Vagina (tissue), 2 donors: ENCODE data around the gene BMS1. TPM values are rescaled to one million over a fixed set of nuclear protein-coding genes. Genes with fewer than 3 reads are reported as not detected.
"Not testable (repeated sequence)": the region's sequence is repeated elsewhere in the genome, so short reads cannot be mapped to it uniquely, and the experiment has no call there.

ENCODE experiments used
- DNase-seq, 2 donors: peaks; one replicate each; pipeline ENCODE4 v3.0.0-alpha.2; 2017; ENCODE audit errors: extremely low spot score in 2 of 2
- H3K27ac ChIP-seq: fragments of 200-600 bp; sonication (generic); one replicate; pipeline ENCODE4 v1.5.1; 2019
- H3K27me3 ChIP-seq: fragments of 200-600 bp; sonication (generic); one replicate; pipeline ENCODE4 v1.5.1; 2019
- H3K36me3 ChIP-seq, 2 donors: fragments of 200-600 bp; sonication (generic); one replicate each; pipeline ENCODE4 v1.5.1; 2017 to 2019
- H3K4me1 ChIP-seq: fragments of 200-600 bp; sonication (generic); one replicate; pipeline ENCODE4 v1.5.1; 2019
- H3K4me3 ChIP-seq, 2 donors: fragments of 200-600 bp; sonication (generic); 1 replicate in 1 of 2; 2 replicates in 1 of 2; pipeline ENCODE4 v1.5.1; 2016 to 2019
- H3K9me3 ChIP-seq: fragments of 200-600 bp; sonication (generic); one replicate; pipeline ENCODE4 v1.5.1; 2019
- CTCF ChIP-seq, 3 experiments: fragments of 450-650 bp in 2 of 3; fragments of 200-600 bp in 1 of 3; sonication (generic) in 1 of 3; IDR thresholded peaks; one replicate each; pipeline ENCODE4 v1.5.1; 2017 to 2019; ENCODE audit warnings: antibody characterized with exemption in 3 of 3, mild to moderate bottlenecking in 2 of 3, moderate library complexity in 2 of 3
- POLR2A ChIP-seq, 2 donors: fragments of 450-650 bp; IDR thresholded peaks; one replicate each; pipeline ENCODE4 v1.6.1; 2017; ENCODE audit warnings: antibody characterized with exemption in 2 of 2, mild to moderate bottlenecking in 2 of 2, moderate library complexity in 2 of 2
- POLR2AphosphoS5 ChIP-seq, 2 donors: sonication (generic); formaldehyde crosslinking; IDR thresholded peaks; one replicate each; pipeline ENCODE4 v1.9.0; 2017; ENCODE audit warnings: antibody characterized with exemption in 2 of 2, mild to moderate bottlenecking in 2 of 2, low read depth in 1 of 2; ENCODE audit not compliant: insufficient read depth in 1 of 2
- intact Hi-C: fragments of 100-400 bp; cut with DNase I; formaldehyde crosslinking; loops from one replicate; pipeline ENCODE4 v1.15.1; 2023
- total RNA-seq: library from RNA; depleted of rRNA; stranded (reverse); fragments of >200 nt; gene quantifications from one replicate; pipeline ENCODE4 v1.2.3, GENCODE V29; 2016

The BMS1 gene
- total RNA-seq, 1 donor from 2014 or later: 12.0 TPM

GRCh38 chr10:42795701-42796100, 13.1 kb downstream of the BMS1 start:
- Histone ChIP-seq H3K4me1 (no peaks in the 10 kb centered on the region), H3K27ac (no peak overlapping the region), H3K27me3 (no peaks in the 10 kb centered on the region), H3K4me3 (no peak overlapping the region), H3K36me3 (peaks cover 3 to 98% of the 10 kb centered on the region in 2 donors), H3K9me3 (no peaks in the 10 kb centered on the region)
- intact Hi-C loops: no loop called here
- no peak for TF ChIP-seq POLR2A (IDR thresholded peaks at IDR 0.05)
- no peak for TF ChIP-seq CTCF (IDR thresholded peaks at IDR 0.05)
- TF ChIP-seq POLR2AphosphoS5 (IDR thresholded peaks at IDR 0.05; ENCODE audit: insufficient read depth in 1 of 2, low read depth in 1 of 2): no peak
- no peak for DNase-seq

GRCh38 chr10:42801135-42801534, 18.5 kb downstream of the BMS1 start:
- no peaks in the 10 kb centered on the region for H3K4me1 ChIP-seq
- peaks cover 0 to 80% of the 10 kb centered on the region in 2 donors for H3K36me3 ChIP-seq
- H3K27me3 ChIP-seq: no peaks in the 10 kb centered on the region
- DNase-seq: no peak
- H3K9me3 ChIP-seq: no peaks in the 10 kb centered on the region
- H3K4me3 ChIP-seq: no peak overlapping the region
- intact Hi-C loops: no loop called here
- TF ChIP-seq POLR2A (IDR thresholded peaks at IDR 0.05) (no peak), POLR2AphosphoS5 (IDR thresholded peaks at IDR 0.05; ENCODE audit: insufficient read depth in 1 of 2, low read depth in 1 of 2) (no peak), CTCF (IDR thresholded peaks at IDR 0.05) (no peak)
- no peak overlapping the region for H3K27ac ChIP-seq

GRCh38 chr10:42802876-42803275, 20.3 kb downstream of the BMS1 start:
- Histone ChIP-seq H3K4me3 (no peak overlapping the region), H3K27ac (no peak overlapping the region), H3K36me3 (peaks cover 0 to 62% of the 10 kb centered on the region in 2 donors), H3K9me3 (no peaks in the 10 kb centered on the region), H3K27me3 (no peaks in the 10 kb centered on the region), H3K4me1 (no peaks in the 10 kb centered on the region)
- no peak for DNase-seq
- TF ChIP-seq POLR2A (IDR thresholded peaks at IDR 0.05): no peak
- TF ChIP-seq CTCF (IDR thresholded peaks at IDR 0.05): no peak
- TF ChIP-seq POLR2AphosphoS5 (IDR thresholded peaks at IDR 0.05; ENCODE audit: insufficient read depth in 1 of 2, low read depth in 1 of 2): no peak
- intact Hi-C loops: no loop called here

- Histone ChIP-seq H3K4me3 (no peak overlapping the region), H3K27me3 (no peaks in the 10 kb centered on the region), H3K36me3 (peaks cover 0 to 7% of the 10 kb centered on the region in 2 donors), H3K9me3 (no peaks in the 10 kb centered on the region), H3K27ac (no peak overlapping the region), H3K4me1 (no peaks in the 10 kb centered on the region)
- TF ChIP-seq CTCF (IDR thresholded peaks at IDR 0.05): no peak
- TF ChIP-seq POLR2AphosphoS5 (IDR thresholded peaks at IDR 0.05; ENCODE audit: insufficient read depth in 1 of 2, low read depth in 1 of 2): no peak
- no peak for TF ChIP-seq POLR2A (IDR thresholded peaks at IDR 0.05)
- DNase-seq: no peak
- intact Hi-C loops: no loop called here
Observed at GRCh38 chr10:42809676-42810075, 27.1 kb downstream of the BMS1 start.

GRCh38 chr10:42812028-42812427, 29.4 kb downstream of the BMS1 start:
- Histone ChIP-seq H3K4me3 (no peak overlapping the region), H3K27ac (no peak overlapping the region), H3K36me3 (peaks cover 0 to 7% of the 10 kb centered on the region in 2 donors), H3K9me3 (no peaks in the 10 kb centered on the region), H3K4me1 (no peaks in the 10 kb centered on the region), H3K27me3 (no peaks in the 10 kb centered on the region)
- TF ChIP-seq POLR2AphosphoS5 (IDR thresholded peaks at IDR 0.05; ENCODE audit: insufficient read depth in 1 of 2, low read depth in 1 of 2): no peak
- no peak for TF ChIP-seq POLR2A (IDR thresholded peaks at IDR 0.05)
- TF ChIP-seq CTCF (IDR thresholded peaks at IDR 0.05): no peak
- no peak for DNase-seq
- intact Hi-C loops: no loop called here

GRCh38 chr10:42813989-42814687, 31.5 kb downstream of the BMS1 start:
- H3K4me1 ChIP-seq, intact Hi-C loops: not testable (repeated sequence)
- peaks cover 0 to 22% of the 10 kb centered on the region in 2 donors for H3K36me3 ChIP-seq

GRCh38 chr10:42816334-42816733, 33.7 kb downstream of the BMS1 start:
- H3K4me1 ChIP-seq, DNase-seq, H3K4me3 ChIP-seq, intact Hi-C loops, H3K27me3 ChIP-seq, H3K9me3 ChIP-seq, H3K27ac ChIP-seq: not testable (repeated sequence)
- H3K36me3 ChIP-seq: peaks cover 0 to 39% of the 10 kb centered on the region in 2 donors

More at GRCh38 chr10:42813989-42814687, 31.5 kb downstream of the BMS1 start:
- not testable (repeated sequence) for H3K4me3 ChIP-seq, DNase-seq, H3K27me3 ChIP-seq, H3K9me3 ChIP-seq, H3K27ac ChIP-seq
